Transverse colon (tissue), 4 donors: ENCODE results near the gene VEGFA. TPM values are rescaled to one million over a fixed set of nuclear protein-coding genes. Genes with fewer than 3 reads are reported as not detected.

Experiments used
- DNase-seq: peaks from one replicate; pipeline ENCODE4 v3.0.0-alpha.2; 2019
- H3K27ac ChIP-seq, 4 donors: fragments of 200-600 bp; sonication (generic); 2 replicates each; pipeline ENCODE4 v1.5.1; 2016 to 2018; ENCODE audit warnings: inconsistent platforms in 4 of 4
- H3K27me3 ChIP-seq: fragments of 200-600 bp; sonication (generic); 2 replicates; pipeline ENCODE4 v1.5.1; 2017; ENCODE audit warnings: inconsistent platforms
- H3K36me3 ChIP-seq, 4 donors: fragments of 200-600 bp; sonication (generic); 2 replicates each; pipeline ENCODE4 v1.5.1; 2017 to 2019; ENCODE audit warnings: inconsistent platforms in 4 of 4
- H3K4me1 ChIP-seq, 4 donors: fragments of 200-600 bp; sonication (generic); 2 replicates each; pipeline ENCODE4 v1.5.1; 2017 to 2020; ENCODE audit warnings: inconsistent platforms in 4 of 4
- H3K4me3 ChIP-seq, 4 donors: fragments of 200-600 bp; sonication (generic); 1 replicate in 1 of 4; 2 replicates in 3 of 4; pipeline versions ENCODE4 v1.5.1 to v1.6.1; 2017 to 2019; ENCODE audit warnings: inconsistent platforms in 4 of 4
- H3K9me3 ChIP-seq, 2 donors: fragments of 200-600 bp; sonication (generic); 2 replicates each; pipeline ENCODE4 v1.5.1; 2017 to 2019; ENCODE audit warnings: inconsistent platforms in 2 of 2
- EP300 ChIP-seq: sonication (generic); formaldehyde crosslinking; IDR thresholded peaks from one replicate; pipeline ENCODE4 v1.6.1; 2017; ENCODE audit warnings: antibody characterized with exemption, low read depth
- POLR2A ChIP-seq: fragments of 450-650 bp; IDR thresholded peaks from one replicate; pipeline ENCODE4 v1.6.1; 2016; ENCODE audit warnings: antibody characterized with exemption, mild to moderate bottlenecking, moderate library complexity
- POLR2AphosphoS5 ChIP-seq, 3 donors: sonication (generic); formaldehyde crosslinking; IDR thresholded peaks; one replicate each; pipeline ENCODE4 v1.6.1; 2016; ENCODE audit warnings: antibody characterized with exemption in 3 of 3
- WGBS, 2 donors: methylation state at CpG; one replicate each; pipeline ENCODE4 v1.1.5; 2018; ENCODE audit warnings: low coverage in 1 of 2; 5-methylcytosine and 5-hydroxymethylcytosine counted together
- in situ Hi-C, 4 donors: fragments of 200-750 bp; cut with MboI; loops; one replicate each; pipeline versions ENCODE4 v1.15.0 to v1.15.1; 2017; ENCODE audit warnings: low sequenced_read_pairs in 3 of 4, low pct_ligation_motif_present in 1 of 4, low pct_unique_long_range_greater_than_20kb in 1 of 4
- intact Hi-C: fragments of 100-400 bp; cut with DNase I; formaldehyde crosslinking; loops from one replicate; pipeline ENCODE4 v1.15.1; 2023; ENCODE audit warnings: low total_unique reads
- total RNA-seq, 4 donors: library from RNA; depleted of rRNA; stranded (reverse); fragments of >200 nt; gene quantifications; one replicate each; pipeline ENCODE4 v1.1.0, GENCODE V29; 2016
- TF ChIP-seq, protein P1 (sequence below), 5 experiments: fragments of 200-600 bp in 3 of 5; fragments of 450-650 bp in 2 of 5; sonication (generic) in 3 of 5; IDR thresholded peaks; 1 replicate in 2 of 5; 2 replicates in 3 of 5; pipeline ENCODE4 v1.5.1; 2016 to 2017; ENCODE audit warnings: antibody characterized with exemption in 5 of 5, inconsistent platforms in 3 of 5, mild to moderate bottlenecking in 2 of 5, moderate library complexity in 1 of 5

VEGFA gene
- total RNA-seq, 4 donors from 2014 or later: 131 to 608 (median 203) TPM

- H3K27me3 ChIP-seq: no peaks in the 10 kb centered on the region
- peak overlapping the region in 1 of 4 donors; percentile 9 for H3K27ac ChIP-seq
- no peak for DNase-seq
- intact Hi-C loops (no loop called here), in situ Hi-C loops (no loop called here)
- H3K4me1 ChIP-seq: peaks cover 4 to 25% (median 14%) of the 10 kb centered on the region in 4 donors
- no peaks in the 10 kb centered on the region for H3K9me3 ChIP-seq
- TF ChIP-seq POLR2AphosphoS5 (IDR thresholded peaks at IDR 0.05) (no peak), POLR2A (no peak), EP300 (no peak)
- TF ChIP-seq, protein P1, sequence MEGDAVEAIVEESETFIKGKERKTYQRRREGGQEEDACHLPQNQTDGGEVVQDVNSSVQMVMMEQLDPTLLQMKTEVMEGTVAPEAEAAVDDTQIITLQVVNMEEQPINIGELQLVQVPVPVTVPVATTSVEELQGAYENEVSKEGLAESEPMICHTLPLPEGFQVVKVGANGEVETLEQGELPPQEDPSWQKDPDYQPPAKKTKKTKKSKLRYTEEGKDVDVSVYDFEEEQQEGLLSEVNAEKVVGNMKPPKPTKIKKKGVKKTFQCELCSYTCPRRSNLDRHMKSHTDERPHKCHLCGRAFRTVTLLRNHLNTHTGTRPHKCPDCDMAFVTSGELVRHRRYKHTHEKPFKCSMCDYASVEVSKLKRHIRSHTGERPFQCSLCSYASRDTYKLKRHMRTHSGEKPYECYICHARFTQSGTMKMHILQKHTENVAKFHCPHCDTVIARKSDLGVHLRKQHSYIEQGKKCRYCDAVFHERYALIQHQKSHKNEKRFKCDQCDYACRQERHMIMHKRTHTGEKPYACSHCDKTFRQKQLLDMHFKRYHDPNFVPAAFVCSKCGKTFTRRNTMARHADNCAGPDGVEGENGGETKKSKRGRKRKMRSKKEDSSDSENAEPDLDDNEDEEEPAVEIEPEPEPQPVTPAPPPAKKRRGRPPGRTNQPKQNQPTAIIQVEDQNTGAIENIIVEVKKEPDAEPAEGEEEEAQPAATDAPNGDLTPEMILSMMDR (IDR thresholded peaks at IDR 0.05): no peak
- no peaks in the 10 kb centered on the region for H3K36me3 ChIP-seq
- H3K4me3 ChIP-seq: no peak overlapping the region
- 63% methylated on average over 2 of the region's 2 CpGs; no CpG with 5 or more reads in 1 of the 2 donors for WGBS, 2 donors
Measured at GRCh38 chr6:43724354-43724753, 45.7 kb upstream of the VEGFA start.

DNA sequence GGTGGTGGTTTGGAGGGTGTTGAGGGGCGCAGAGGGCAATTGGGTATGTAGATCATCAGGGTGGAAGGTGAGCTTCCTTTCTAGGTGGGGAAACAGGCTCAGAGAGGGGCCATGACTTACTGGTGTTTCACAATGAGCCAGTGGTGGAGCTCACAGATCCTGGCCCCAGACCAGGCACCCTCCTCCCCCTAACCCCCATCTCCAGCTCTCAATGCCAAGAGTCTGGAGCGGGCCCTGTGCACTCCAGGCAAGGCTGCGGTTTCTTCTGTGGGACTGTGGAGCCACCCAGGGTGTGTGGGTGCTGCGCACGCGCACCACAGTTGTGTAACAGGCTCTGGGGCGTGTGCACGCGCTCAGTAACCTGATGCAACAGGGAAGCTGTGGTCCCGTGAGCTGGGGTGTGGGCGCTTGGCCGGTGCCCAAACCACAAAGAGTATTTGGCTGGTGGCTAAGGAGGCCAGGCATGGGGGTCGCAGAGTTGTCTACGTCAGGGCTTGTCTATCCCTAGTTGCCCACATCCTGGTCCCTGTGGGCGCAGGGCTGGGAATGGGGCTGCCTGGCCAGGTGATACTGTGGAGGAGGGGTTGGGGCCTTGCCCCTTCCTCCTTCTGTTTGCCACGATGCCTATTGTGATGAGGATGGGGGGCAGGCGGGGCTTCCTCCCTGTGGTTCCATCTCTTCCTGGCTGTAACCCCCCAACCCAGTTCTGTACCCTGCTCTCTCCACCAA is 44.9 kb upstream of the VEGFA start:
- 37 to 60% methylated on average over 1 to 17 of the region's 17 CpGs for WGBS, 2 donors
- Histone ChIP-seq H3K36me3 (no peaks in the 10 kb centered on the region), H3K27me3 (no peaks in the 10 kb centered on the region), H3K27ac (peak overlapping the region in 2 of 4 donors; percentile 6 to 27), H3K4me1 (peaks cover 4 to 25% (median 14%) of the 10 kb centered on the region in 4 donors), H3K9me3 (no peaks in the 10 kb centered on the region), H3K4me3 (no peak overlapping the region)
- in situ Hi-C loops: no loop called here
- DNase-seq: peak; percentile 93
- intact Hi-C loops: no loop called here
- TF ChIP-seq EP300: peak; percentile 31
- TF ChIP-seq, protein P1 (IDR thresholded peaks at IDR 0.05): no peak
- peak; percentile 62 for TF ChIP-seq POLR2A
- peak; percentile 58 to 77 (median 69) for TF ChIP-seq POLR2AphosphoS5 (IDR thresholded peaks at IDR 0.05)

DNA sequence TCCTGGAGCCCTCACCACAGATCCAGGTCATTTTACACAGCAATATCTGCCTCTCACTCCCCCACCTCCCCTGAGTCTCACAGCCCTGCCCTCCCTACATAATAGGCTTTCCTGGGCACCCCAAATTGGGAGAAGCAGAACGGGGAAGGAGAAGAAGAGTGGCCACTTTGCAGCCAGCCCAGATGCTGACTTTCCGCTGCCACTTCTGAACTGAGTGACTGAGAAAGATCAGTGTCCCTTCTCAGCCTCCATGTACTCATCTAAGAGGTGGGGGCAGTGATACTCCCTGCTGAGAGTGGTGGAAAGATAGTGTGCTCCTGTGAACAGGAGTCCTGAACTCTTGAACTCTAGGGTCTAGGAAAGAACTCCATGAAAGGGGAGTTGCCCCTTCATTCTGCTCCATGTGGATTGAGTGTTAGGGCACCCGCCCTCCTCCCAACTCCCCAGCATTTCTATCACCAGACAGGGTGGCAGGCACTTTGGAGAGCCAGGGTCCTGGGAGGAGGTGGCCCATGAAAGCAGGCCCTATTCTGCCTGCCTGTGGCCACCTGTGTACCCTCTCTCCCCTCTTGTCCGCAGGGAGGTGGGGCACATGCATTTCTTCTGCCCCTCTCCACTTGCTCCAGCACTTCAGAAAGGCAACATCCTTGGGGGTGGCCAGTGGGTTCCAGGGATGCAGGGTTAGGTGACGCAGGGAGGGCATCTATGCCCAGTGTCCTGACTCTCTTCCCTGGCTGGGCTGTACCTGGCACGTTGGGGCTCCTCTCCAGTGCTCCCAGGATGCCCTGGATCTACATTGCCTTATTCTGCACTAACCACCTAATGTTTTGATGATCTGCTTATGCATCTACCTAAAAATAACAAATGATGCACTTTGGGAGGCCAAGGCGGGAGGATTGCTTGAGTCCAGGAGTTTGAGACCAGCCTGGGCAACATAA is 44.1 kb upstream of the VEGFA start:
- intact Hi-C loops (no loop called here), in situ Hi-C loops (no loop called here)
- Histone ChIP-seq H3K27me3 (no peaks in the 10 kb centered on the region), H3K4me1 (peaks cover 4 to 25% (median 14%) of the 10 kb centered on the region in 4 donors), H3K4me3 (no peak overlapping the region), H3K36me3 (no peaks in the 10 kb centered on the region), H3K9me3 (peaks cover 5 to 8% of the 10 kb centered on the region in 2 donors), H3K27ac (peak overlapping the region in 2 of 4 donors; percentile 1 to 27)
- TF ChIP-seq EP300 (no peak), POLR2AphosphoS5 (IDR thresholded peaks at IDR 0.05) (no peak), POLR2A (no peak)
- TF ChIP-seq, protein P1 (IDR thresholded peaks at IDR 0.05): no peak
- WGBS, 2 donors: 84 to 100% methylated on average over 3 to 7 of the region's 7 CpGs
- DNase-seq: no peak

- Histone ChIP-seq H3K36me3 (no peaks in the 10 kb centered on the region), H3K4me1 (peaks cover 4 to 25% (median 14%) of the 10 kb centered on the region in 4 donors), H3K4me3 (no peak overlapping the region), H3K27me3 (no peaks in the 10 kb centered on the region), H3K9me3 (peaks cover 10 to 12% of the 10 kb centered on the region in 2 donors), H3K27ac (no peak overlapping the region)
- in situ Hi-C loops: no loop called here
- 75 to 86% methylated on average over 2 to 3 of the region's 3 CpGs for WGBS, 2 donors
- TF ChIP-seq POLR2A (no peak), POLR2AphosphoS5 (IDR thresholded peaks at IDR 0.05) (no peak), EP300 (no peak)
- TF ChIP-seq, protein P1 (IDR thresholded peaks at IDR 0.05): no peak
- no peak for DNase-seq
- intact Hi-C loops: no loop called here
Measured at GRCh38 chr6:43727634-43728033, 42.4 kb upstream of the VEGFA start.
